H1 (cell line): ENCODE measurements around the gene AMN. TPM values are rescaled to one million over a fixed set of nuclear protein-coding genes. Genes with fewer than 3 reads are reported as not detected.

Experiments
- CBX5 ChIP-seq: fragments of 300-800, 300-1000 bp; sonication (generic); IDR thresholded peaks from 2 replicates; pipeline ENCODE4 v1.7.1; 2016; ENCODE audit warnings: antibody characterized with exemption, low read length, low read depth
- CHD2 ChIP-seq: IDR thresholded peaks from 2 replicates; pipeline ENCODE4 v1.6.1; 2012; ENCODE audit warnings: low read length, improper control_type of control experiment
- E2F6 ChIP-seq: IDR thresholded peaks from 2 replicates; pipeline ENCODE4 v1.6.1; 2012; ENCODE audit warnings: inconsistent platforms
- HDAC2 ChIP-seq, 2 experiments: fragments of 300-600 bp in 1 of 2; sonication (generic) in 1 of 2; IDR thresholded peaks; 2 replicates each; pipeline ENCODE4 v1.6.1; 2011 to 2012; ENCODE audit warnings: low read depth in 2 of 2, low read length in 2 of 2, mild to moderate bottlenecking in 2 of 2, moderate library complexity in 2 of 2, borderline replicate concordance in 1 of 2, inconsistent platforms in 1 of 2
- JUN ChIP-seq: IDR thresholded peaks from 2 replicates; pipeline ENCODE4 v1.6.1; 2011; ENCODE audit warnings: low read depth, mild to moderate bottlenecking, improper control_type of control experiment, low read length
- TAF1 ChIP-seq: IDR thresholded peaks from 2 replicates; pipeline ENCODE4 v1.6.1; 2011; ENCODE audit warnings: mild to moderate bottlenecking, low read depth, low read length
- polyA plus RNA-seq, 7 experiments: library from polyadenylated mRNA; depleted of rRNA in 3 of 7; stranded (reverse) in 5 of 7; unstranded in 2 of 7; fragments of >200 nt in 5 of 7; fragments of 200-250 nt in 2 of 7; gene quantifications; 1 replicate in 5 of 7; 2 replicates in 1 of 7; 4 replicates in 1 of 7; pipeline versions ENCODE4 v1.2.1 to v1.2.3, GENCODE V29; 2011 to 2013; ENCODE audit warnings: missing spikeins in 2 of 7, mixed read lengths in 2 of 7
- total RNA-seq: library from RNA; stranded (reverse); fragmentation: NEBNext Ultra II Directional; extraction: Animal tissue kit (Norgen Biotek cat#: 25700); gene quantifications from 2 replicates; pipeline ENCODE4 v1.2.1, GENCODE V29; 2021

AMN gene
- total and polyA plus RNA-seq, 2 of the 8 experiments (the other 6 are each of a cell fraction or from before 2014, with no cell fraction given), result 0.77 to 1.5 TPM

- TF ChIP-seq E2F6 (no peak), CBX5 (no peak), TAF1 (no peak), JUN (no peak), CHD2 (no peak), HDAC2 (IDR thresholded peaks at IDR 0.05; ENCODE audit: borderline replicate concordance in 1 of 2, low read depth in 2 of 2, low read length in 2 of 2) (no peak)
These were observed 36.0 kb downstream of the AMN start (continued) for GRCh38 chr14:102958461-102958860.
